Measurements from ENCODE around the gene ESYT3. TPM values are rescaled to one million over a fixed set of nuclear protein-coding genes. Genes with fewer than 3 reads are reported as not detected.

The ESYT3 gene
- total RNA-seq, 6 experiments from 2014 or later = 0.05 to 0.09 TPM; not detected in 4

DNA sequence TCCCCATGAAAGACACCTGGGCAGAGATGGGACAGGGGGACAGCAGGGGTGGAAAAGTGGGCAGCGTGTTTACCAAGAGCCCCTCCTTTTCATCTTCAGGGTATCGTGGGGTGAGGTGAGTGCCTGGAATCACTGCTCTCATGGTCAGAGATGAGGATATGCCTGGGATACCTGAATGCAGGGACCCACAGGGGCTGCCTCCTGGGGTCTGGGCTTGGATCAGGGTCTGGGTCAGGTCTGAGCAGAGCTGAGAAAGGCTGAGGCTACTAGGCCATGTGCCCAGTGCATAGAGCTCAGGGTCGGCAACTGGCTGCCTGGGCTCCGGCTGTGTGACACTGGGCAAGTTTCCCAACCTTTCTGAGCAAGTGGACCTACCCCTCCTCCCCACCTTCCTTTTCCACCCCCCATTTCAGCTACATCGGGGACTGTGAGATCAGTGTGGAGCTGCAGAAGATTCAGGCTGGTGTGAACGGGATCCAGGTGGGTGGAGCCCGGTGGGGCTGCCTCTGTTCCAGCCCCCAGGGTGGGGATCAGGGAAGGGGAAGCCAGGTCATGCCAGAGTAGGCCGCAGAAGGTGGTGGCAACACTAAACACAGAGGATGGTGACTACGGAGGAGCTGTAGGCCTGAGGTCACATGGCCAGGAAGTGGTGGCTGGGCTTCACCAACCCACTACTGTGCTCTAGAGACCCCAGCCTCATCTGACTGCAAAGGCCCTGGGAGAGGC lies 24.5 kb downstream of the ESYT3 start:
- Mint-ChIP-seq H3K36me3 (ENCODE audit: low read depth) (no peaks in the 10 kb centered on the region), H3K4me1 (ENCODE audit: low read depth) (peaks cover 19% of the 10 kb centered on the region), H3K27ac (no peak overlapping the region), H3K9me3 (no peaks in the 10 kb centered on the region), H3K4me3 (no peak overlapping the region), H3K27me3 (ENCODE audit: insufficient read depth) (peaks cover 18% of the 10 kb centered on the region)
- no peak for DNase-seq
- no peak for TF ChIP-seq CTCF (IDR thresholded peaks at IDR 0.05)

DNA sequence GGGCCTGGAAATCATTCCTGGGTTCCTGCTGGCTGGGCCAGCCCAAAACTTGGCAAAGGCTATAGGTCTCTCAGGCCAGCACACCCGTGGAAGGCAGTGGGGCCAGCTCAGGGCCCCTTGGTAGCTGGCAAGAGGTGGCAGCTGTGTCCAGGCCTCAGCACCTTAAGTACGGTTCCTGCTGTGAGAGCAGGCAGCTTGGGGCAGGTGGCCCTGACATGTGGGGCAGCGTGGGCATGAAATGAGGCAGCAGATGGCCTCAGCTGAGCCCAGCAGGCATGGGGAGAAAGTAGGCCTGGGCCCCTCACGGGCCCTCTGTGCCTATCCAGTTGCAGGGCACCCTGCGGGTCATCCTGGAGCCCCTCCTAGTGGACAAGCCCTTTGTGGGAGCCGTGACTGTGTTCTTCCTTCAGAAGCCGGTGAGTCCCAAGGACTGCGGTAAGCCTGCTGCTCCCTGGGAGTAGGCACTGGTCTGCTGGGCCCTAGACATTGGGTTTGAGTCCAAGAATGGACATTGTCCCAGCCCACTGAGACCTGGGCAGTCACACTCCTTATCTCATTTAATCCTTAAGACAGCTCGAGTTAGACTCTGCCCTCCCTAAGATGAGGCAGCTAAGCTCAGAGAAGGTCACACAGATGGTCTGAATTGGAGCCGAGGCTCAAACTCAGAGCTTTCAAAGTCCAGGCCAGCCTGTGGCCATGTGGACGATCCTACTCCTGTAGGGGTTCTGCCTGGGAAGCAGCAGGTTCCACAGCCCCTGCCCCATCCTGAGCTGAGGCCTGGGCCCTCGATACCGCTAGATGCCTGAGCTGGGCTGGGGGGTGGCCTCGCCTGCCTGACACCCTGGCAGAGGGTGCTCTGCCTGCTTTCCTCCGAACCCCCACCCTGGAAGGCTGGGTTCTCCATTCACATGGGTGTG lies 25.5 kb downstream of the ESYT3 start:
- no peak overlapping the region for H3K27ac Mint-ChIP-seq
- peaks cover 13% of the 10 kb centered on the region; the same call in 1 of the 2 replicates for H3K4me1 Mint-ChIP-seq (ENCODE audit: low read depth)
- H3K36me3 Mint-ChIP-seq (ENCODE audit: low read depth) = no peaks in the 10 kb centered on the region
- peaks cover 20% of the 10 kb centered on the region for H3K27me3 Mint-ChIP-seq (ENCODE audit: insufficient read depth)
- DNase-seq = no peak
- no peaks in the 10 kb centered on the region for H3K9me3 Mint-ChIP-seq
- H3K4me3 Mint-ChIP-seq = no peak overlapping the region
- no peak; the same call in 1 of the 2 replicates for TF ChIP-seq CTCF (IDR thresholded peaks at IDR 0.05)

DNA sequence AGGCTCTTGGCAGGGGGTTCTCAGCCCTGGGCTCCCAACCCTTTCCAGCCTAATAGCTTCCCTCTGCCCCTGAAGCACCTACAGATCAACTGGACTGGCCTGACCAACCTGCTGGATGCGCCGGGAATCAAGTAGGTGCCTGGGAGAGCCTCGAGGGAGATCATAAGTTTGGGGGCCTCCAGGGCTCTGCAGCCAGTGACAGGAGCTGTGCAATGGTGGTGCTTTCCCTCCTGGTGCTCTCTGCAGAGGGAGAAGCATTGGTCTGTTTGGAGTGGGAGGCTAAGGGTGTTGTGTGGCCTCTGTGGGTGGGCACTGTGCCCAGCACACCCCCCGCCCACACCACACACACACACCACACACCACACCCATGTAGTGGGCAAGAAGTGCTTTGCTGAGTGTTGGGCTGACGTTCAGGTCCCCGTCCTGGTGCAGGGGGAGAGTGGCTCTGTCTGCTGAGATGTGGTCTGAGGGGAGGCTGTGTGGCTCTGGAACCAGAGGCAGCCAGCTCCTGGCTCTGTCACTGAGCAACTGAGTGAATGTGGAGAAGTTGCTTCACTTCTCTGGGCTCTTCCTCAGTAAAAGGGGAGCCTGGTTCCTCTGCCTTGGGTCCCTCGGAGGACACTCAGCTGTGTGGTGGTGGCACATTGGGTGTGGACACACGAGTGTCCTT lies 26.3 kb downstream of the ESYT3 start:
- H3K9me3 Mint-ChIP-seq = no peaks in the 10 kb centered on the region
- no peaks in the 10 kb centered on the region for H3K36me3 Mint-ChIP-seq (ENCODE audit: low read depth)
- TF ChIP-seq CTCF (IDR thresholded peaks at IDR 0.05) = no peak
- peaks cover 20% of the 10 kb centered on the region for H3K27me3 Mint-ChIP-seq (ENCODE audit: insufficient read depth)
- no peak overlapping the region for H3K27ac Mint-ChIP-seq
- H3K4me3 Mint-ChIP-seq = no peak overlapping the region
- DNase-seq = no peak
- peaks cover 13% of the 10 kb centered on the region; the same call in 1 of the 2 replicates for H3K4me1 Mint-ChIP-seq (ENCODE audit: low read depth)

- Mint-ChIP-seq H3K4me3 (no peak overlapping the region), H3K27ac (no peak overlapping the region), H3K9me3 (no peaks in the 10 kb centered on the region), H3K36me3 (ENCODE audit: low read depth) (no peaks in the 10 kb centered on the region), H3K4me1 (ENCODE audit: low read depth) (peaks cover 7% of the 10 kb centered on the region; the same call in 1 of the 2 replicates), H3K27me3 (ENCODE audit: insufficient read depth) (peaks cover 17% of the 10 kb centered on the region)
- no peak for TF ChIP-seq CTCF (IDR thresholded peaks at IDR 0.05)
- peak; percentile 24 for DNase-seq
These were observed 26.8 kb downstream of the ESYT3 start for GRCh38 chr3:138461246-138461645.

- peaks cover 5% of the 10 kb centered on the region; the same call in 1 of the 2 replicates for H3K4me1 Mint-ChIP-seq (ENCODE audit: low read depth)
- TF ChIP-seq CTCF (IDR thresholded peaks at IDR 0.05) = no peak
- no peaks in the 10 kb centered on the region for H3K9me3 Mint-ChIP-seq
- no peak for DNase-seq
- no peaks in the 10 kb centered on the region for H3K36me3 Mint-ChIP-seq (ENCODE audit: low read depth)
- H3K27ac Mint-ChIP-seq = no peak overlapping the region
- peaks cover 15% of the 10 kb centered on the region for H3K27me3 Mint-ChIP-seq (ENCODE audit: insufficient read depth)
- no peak overlapping the region for H3K4me3 Mint-ChIP-seq
These were observed 27.5 kb downstream of the ESYT3 start for GRCh38 chr3:138461896-138462295.

All from HFFc6 (cell line).